SU-DHL-6 (cell line): Measurements from ENCODE around the gene ENOX2.

Experiments
- EZH2phosphoT487 ChIP-seq: fragments of 200-600 bp; sonication (generic), shearing (Covaris generic); conservative IDR thresholded peaks from 2 replicates; pipeline ENCODE4 v1.6.1; 2018; ENCODE audit warnings: mild to moderate bottlenecking, antibody characterized with exemption, low read length, moderate library complexity, mixed read lengths
- TF ChIP-seq, protein P1 (sequence below): fragments of 200-600 bp; sonication (generic); IDR thresholded peaks from one replicate; pipeline ENCODE4 v1.5.1; 2017; ENCODE audit warnings: antibody characterized with exemption, mild to moderate bottlenecking, low read length, moderate library complexity; ENCODE audit not compliant: insufficient read depth, poor library complexity, severe bottlenecking

DNA sequence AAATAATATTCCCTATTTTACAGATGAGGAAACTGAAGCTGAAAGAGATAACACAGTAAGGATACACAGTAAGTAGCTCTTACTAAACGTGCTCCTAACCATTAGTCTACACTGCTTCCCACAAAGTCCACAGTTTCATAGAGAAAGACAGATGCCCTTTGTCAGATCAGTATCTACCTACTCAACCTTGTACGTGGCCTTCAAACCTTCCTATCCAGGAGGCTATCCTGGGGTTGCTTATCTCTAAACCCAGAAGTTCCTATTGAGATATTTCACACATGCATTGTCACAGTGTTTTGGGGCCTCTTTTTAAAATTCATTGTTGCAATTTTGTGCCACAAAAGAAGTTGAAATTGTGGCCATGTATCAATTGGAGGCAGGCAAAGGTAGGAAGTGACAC is 208.0 kb downstream of the ENOX2 start:
- TF ChIP-seq, protein P1, sequence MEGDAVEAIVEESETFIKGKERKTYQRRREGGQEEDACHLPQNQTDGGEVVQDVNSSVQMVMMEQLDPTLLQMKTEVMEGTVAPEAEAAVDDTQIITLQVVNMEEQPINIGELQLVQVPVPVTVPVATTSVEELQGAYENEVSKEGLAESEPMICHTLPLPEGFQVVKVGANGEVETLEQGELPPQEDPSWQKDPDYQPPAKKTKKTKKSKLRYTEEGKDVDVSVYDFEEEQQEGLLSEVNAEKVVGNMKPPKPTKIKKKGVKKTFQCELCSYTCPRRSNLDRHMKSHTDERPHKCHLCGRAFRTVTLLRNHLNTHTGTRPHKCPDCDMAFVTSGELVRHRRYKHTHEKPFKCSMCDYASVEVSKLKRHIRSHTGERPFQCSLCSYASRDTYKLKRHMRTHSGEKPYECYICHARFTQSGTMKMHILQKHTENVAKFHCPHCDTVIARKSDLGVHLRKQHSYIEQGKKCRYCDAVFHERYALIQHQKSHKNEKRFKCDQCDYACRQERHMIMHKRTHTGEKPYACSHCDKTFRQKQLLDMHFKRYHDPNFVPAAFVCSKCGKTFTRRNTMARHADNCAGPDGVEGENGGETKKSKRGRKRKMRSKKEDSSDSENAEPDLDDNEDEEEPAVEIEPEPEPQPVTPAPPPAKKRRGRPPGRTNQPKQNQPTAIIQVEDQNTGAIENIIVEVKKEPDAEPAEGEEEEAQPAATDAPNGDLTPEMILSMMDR = no peak
- TF ChIP-seq EZH2phosphoT487 = no peak
